Measurements from ENCODE around the gene IL12RB2.

Gene IL12RB2

DNA sequence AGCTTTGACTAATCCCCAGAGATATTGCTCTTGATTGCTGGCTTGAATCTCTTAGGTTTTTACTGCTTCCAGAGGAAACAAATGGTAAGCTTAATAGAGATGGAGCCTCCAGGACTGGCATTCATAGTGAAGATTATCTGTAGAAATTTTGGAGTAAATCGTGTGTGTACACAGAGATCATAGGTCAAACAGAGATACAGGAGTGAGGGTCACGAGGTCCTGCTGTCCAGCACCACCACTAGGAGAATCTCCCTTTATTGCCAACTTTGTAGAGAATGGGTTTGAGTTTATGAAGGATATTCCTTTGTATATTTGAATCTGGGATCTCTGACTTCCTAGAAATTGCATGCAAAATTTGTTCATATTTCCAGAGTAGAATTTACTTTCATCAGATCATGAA, 130.3 kb downstream of the IL12RB2 start:
- TF ChIP-seq TAF1 (IDR thresholded peaks at IDR 0.05; ENCODE audit: borderline replicate concordance, insufficient read depth, low read length): no peak
- no peak for TF ChIP-seq FOXP2 (optimal IDR thresholded peaks at IDR 0.05; ENCODE audit: borderline replicate concordance, extremely low read depth, extremely low read length, insufficient read depth)
- TF ChIP-seq POLR2AphosphoS5 (IDR thresholded peaks at IDR 0.05; ENCODE audit: low read depth, low read length): no peak
- TF ChIP-seq SIN3A (IDR thresholded peaks at IDR 0.05; ENCODE audit: borderline replicate concordance, insufficient read depth, low read length): no peak
- TF ChIP-seq, protein P1, sequence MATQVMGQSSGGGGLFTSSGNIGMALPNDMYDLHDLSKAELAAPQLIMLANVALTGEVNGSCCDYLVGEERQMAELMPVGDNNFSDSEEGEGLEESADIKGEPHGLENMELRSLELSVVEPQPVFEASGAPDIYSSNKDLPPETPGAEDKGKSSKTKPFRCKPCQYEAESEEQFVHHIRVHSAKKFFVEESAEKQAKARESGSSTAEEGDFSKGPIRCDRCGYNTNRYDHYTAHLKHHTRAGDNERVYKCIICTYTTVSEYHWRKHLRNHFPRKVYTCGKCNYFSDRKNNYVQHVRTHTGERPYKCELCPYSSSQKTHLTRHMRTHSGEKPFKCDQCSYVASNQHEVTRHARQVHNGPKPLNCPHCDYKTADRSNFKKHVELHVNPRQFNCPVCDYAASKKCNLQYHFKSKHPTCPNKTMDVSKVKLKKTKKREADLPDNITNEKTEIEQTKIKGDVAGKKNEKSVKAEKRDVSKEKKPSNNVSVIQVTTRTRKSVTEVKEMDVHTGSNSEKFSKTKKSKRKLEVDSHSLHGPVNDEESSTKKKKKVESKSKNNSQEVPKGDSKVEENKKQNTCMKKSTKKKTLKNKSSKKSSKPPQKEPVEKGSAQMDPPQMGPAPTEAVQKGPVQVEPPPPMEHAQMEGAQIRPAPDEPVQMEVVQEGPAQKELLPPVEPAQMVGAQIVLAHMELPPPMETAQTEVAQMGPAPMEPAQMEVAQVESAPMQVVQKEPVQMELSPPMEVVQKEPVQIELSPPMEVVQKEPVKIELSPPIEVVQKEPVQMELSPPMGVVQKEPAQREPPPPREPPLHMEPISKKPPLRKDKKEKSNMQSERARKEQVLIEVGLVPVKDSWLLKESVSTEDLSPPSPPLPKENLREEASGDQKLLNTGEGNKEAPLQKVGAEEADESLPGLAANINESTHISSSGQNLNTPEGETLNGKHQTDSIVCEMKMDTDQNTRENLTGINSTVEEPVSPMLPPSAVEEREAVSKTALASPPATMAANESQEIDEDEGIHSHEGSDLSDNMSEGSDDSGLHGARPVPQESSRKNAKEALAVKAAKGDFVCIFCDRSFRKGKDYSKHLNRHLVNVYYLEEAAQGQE (IDR thresholded peaks at IDR 0.05; ENCODE audit: insufficient read depth in 1 of 2, low read depth in 2 of 2, low read length in 2 of 2): no peak

DNA sequence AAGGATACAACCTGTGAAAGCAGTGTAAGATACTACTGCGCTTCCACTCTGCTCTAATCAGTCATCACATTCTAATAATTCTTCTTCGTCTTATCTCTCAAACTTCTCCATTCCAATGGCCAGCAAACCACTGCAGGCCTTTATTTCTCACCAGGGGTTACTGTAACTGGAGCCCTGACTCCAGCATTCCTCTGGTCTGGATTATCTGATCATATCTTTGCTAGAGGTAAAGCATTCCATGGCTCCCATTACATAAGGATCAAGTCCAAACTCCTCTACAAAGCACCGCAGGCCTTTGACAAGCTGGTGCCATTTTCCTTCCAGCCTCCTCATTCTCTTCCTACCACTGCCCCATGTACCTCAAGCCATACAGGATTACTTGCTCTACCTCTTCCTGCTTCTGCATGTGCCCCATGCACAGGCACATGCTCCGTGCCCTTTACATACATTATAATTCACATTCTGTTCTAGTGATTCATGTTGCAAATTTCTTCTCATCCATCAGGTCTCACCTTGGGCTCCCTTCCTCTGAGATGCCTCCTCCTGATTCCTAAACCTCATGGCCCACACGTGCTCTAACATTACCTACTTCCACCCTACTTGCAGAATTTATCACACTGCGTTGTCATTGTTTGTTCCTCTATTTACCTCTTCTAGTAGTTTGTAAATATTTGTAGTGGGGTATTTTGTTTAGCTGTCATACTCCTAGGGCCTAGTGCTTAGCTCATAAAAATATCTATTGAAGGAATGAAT, 131.8 kb downstream of the IL12RB2 start:
- no peak for TF ChIP-seq FOXP2 (optimal IDR thresholded peaks at IDR 0.05; ENCODE audit: borderline replicate concordance, extremely low read depth, extremely low read length, insufficient read depth)
- TF ChIP-seq SIN3A (IDR thresholded peaks at IDR 0.05; ENCODE audit: borderline replicate concordance, insufficient read depth, low read length): no peak
- TF ChIP-seq TAF1 (IDR thresholded peaks at IDR 0.05; ENCODE audit: borderline replicate concordance, insufficient read depth, low read length): no peak
- TF ChIP-seq, protein P1 (IDR thresholded peaks at IDR 0.05; ENCODE audit: insufficient read depth in 1 of 2, low read depth in 2 of 2, low read length in 2 of 2): no peak
- no peak for TF ChIP-seq POLR2AphosphoS5 (IDR thresholded peaks at IDR 0.05; ENCODE audit: low read depth, low read length)

DNA sequence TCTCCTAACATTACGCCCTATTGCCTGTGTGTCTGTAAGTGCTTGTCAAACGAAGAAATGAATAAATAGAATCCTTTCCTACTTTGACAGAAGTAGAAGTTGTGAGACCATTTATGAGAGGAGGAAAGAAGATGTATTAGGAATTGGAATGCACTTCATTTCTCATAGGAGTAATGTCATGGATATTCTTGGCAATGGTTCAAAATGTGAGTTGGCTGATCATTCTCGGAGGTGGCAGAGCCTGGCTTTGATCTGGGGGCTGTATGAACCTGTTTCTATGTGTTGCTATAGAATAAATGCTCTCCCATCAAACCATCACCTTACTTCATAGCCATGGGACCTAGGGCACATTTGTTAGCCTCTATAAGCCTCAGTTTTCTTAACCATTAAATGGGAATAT, 132.7 kb downstream of the IL12RB2 start:
- TF ChIP-seq, protein P1 (IDR thresholded peaks at IDR 0.05; ENCODE audit: insufficient read depth in 1 of 2, low read depth in 2 of 2, low read length in 2 of 2): no peak
- no peak for TF ChIP-seq TAF1 (IDR thresholded peaks at IDR 0.05; ENCODE audit: borderline replicate concordance, insufficient read depth, low read length)

DNA sequence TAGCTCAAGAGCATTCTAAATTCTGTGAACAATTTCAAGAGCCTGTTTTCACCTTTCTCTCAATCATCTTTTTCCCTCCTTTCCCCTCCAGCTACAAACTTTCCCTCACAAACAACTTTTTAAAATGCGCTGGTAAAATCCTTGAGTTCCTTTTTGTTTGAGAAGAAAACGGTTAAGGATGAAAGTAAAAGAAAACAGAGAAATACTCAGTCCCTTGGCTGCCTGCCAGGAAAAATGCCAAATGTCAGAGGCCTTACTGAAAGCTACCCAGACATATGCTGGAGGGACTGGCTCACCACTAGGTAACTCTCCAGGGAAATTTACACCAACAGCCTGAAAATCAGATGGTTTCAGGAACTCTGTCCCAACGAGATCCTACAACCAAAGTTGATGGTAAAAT, 133.5 kb downstream of the IL12RB2 start:
- TF ChIP-seq, protein P1 (IDR thresholded peaks at IDR 0.05; ENCODE audit: insufficient read depth in 1 of 2, low read depth in 2 of 2, low read length in 2 of 2): no peak
- TF ChIP-seq SIN3A (IDR thresholded peaks at IDR 0.05; ENCODE audit: borderline replicate concordance, insufficient read depth, low read length) (no peak), POLR2AphosphoS5 (IDR thresholded peaks at IDR 0.05; ENCODE audit: low read depth, low read length) (no peak), FOXP2 (optimal IDR thresholded peaks at IDR 0.05; ENCODE audit: borderline replicate concordance, extremely low read depth, extremely low read length, insufficient read depth) (no peak)

Data from PFSK-1 (cell line).